ENCODE measurements around the gene PDZK1IP1.
"Not testable (repeated sequence)": the region's sequence is repeated elsewhere in the genome, so short reads cannot be mapped to it uniquely, and the experiment has no call there.

The PDZK1IP1 gene

DNA sequence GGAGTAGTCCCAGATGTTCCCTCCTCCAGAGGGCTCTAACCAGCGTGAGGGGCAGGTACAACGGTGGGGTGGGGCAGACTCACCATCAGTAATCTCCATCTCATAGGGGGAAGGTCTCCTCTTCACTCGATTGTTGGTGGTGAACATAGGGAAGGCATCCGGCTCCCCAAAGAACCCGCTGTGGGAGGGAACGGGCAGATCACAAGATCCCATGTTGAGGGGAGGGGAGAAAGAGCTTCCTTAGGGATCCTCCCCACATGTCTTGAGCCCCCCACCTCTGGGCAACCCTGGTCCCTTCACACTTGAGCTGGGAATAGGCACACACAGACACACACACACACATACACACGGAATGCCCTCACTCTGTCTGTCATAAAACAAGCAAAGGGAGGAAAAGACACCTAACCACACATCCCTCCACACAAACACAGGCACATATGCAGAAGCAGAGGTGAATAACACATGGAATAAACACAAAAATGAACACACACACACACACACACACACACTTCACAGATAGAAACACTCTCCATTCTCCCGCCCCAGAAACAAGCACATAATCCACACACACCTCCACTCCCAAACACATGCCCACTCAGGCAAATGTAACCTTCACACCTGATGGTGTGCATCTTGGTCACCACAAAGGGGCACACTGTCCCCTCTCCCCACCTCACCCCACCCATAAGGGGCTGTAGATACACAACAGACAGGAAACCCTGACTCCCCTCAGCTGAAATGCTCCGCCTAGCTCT, 34.3 kb upstream of the PDZK1IP1 start:
- DNase-seq (ENCODE audit: low read depth), result no peak

GRCh38 chr1:47223174-47223920, 33.5 kb upstream of the PDZK1IP1 start:
- no peak for DNase-seq (ENCODE audit: low read depth)

DNA sequence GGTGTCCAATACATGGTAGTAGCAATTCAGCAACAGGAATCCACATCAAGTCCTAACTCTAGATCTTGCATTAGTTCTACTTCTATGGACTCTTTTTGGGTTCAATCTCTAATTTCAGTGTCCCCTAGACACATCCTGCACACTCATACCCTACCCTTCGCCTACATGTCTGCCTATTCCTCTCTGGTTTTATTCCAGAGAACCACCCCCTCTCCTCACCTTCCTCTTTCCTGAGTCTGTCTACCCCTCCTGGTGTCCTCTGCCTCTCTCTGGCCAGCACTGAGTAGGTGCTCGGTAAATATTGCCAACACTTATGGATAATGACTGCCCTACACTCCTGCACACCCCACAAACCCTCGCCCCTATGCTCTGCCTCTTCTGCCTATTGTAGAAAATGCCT, 32.6 kb upstream of the PDZK1IP1 start:
- no peak for DNase-seq (ENCODE audit: low read depth)

DNA sequence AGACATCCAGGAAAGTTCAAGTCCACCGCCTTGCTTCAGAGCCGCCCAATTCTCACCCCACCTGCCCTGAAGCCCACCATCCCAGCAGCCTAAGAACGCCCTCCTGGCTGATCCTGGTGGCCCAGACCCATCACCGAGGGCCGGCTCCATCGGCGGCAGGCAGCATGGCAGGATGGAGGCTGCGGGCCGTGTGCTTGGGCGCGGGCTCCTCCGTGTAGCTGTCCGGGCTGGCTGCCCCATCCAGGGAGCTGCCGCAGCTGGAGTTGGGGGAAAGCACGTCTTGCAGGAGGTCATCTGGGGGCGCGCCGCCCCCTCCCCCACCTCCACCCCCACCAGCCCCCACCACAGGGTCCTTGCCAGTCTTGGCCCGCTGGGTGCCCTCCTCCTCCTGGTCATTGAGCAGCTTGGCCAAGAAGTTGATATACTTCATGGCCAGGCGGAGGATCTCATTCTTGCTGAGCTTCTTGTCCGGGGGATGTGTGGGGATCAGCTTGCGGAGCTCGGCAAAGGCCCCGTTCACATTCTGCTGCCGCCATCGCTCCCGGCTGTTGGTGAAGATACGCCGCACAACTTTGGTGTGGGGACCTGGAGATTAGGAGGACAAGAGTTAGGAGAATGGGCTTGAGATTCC, 29.9 kb upstream of the PDZK1IP1 start:
- DNase-seq (ENCODE audit: low read depth), result no peak

- no peak for DNase-seq (ENCODE audit: low read depth)
Measured at GRCh38 chr1:47219001-47219400, 29.2 kb upstream of the PDZK1IP1 start.

DNA sequence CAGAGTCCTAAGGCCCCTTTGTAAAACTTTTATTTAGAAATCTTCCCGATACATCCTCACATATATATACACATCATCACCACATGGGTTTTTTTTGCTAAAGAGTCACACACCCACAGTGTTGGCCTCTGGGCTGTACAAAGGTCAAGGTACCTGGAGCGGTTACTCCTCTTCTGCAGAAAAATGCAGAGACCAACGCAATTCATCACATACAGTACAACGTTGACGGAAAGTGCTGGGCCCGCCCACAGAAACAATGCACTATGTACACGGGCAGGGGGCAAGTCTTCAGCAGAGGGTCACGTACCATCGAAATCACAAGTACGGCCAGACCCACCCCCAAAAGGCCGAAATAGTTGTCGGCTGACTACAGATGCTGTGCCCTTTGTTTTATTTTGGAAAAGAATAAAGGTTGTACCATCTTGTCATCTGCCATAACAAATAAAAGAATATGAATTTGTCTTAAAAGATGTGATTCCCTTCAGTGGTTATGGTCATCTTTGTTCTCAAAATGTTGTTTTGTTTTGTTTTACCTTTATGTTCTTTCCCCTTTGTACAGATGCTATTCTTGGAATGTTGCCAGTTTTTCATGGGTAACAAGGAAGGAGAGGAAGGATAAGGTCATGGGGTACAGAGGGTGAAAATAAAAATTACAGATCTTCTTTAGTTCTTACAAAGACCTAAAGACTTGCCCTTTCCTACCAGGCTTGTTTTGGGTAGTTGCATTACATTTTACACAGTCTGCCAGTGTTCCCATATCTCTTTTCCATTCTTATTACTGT, 26.6 kb upstream of the PDZK1IP1 start:
- DNase-seq (ENCODE audit: low read depth), result no peak

GRCh38 chr1:47215713-47216112, 25.9 kb upstream of the PDZK1IP1 start:
- DNase-seq (ENCODE audit: low read depth), result no peak

GRCh38 chr1:47214549-47214948, 24.7 kb upstream of the PDZK1IP1 start:
- no peak for DNase-seq (ENCODE audit: low read depth)

DNA sequence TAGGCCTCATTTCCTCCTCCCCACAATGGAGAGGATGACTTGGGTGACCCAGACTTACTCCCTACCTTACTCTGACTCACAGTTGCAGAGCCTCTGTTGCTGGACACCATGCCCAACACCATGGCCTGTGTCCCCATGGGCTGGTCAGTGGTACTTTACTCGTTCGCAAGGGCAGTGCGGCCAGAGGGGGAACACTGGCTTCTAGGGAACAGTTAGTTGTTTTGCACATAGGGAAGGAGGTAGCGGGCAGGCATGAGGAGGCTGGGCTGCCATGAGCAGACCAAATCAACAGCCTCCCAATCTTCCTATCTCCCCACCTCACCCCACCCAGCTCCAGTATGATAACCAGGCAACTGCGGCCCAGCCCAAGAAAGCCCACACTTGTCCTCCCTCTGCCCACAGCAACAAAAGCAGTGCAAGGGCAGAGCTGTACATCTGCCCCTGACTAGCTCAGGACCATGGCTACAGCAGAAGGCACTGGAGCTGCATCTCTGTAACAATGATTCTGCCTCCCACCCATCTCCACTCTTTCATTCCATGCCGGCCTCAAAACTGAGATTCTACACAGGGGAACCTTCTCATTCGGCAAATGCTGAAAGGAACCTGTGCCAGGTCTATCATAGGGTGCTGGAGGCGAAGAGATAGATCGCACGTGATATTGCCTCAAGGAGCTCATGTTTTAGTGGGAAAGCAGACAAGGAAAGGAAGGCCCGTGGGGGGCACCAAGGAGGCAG, 23.6 kb upstream of the PDZK1IP1 start:
- no peak for DNase-seq (ENCODE audit: low read depth)

DNA sequence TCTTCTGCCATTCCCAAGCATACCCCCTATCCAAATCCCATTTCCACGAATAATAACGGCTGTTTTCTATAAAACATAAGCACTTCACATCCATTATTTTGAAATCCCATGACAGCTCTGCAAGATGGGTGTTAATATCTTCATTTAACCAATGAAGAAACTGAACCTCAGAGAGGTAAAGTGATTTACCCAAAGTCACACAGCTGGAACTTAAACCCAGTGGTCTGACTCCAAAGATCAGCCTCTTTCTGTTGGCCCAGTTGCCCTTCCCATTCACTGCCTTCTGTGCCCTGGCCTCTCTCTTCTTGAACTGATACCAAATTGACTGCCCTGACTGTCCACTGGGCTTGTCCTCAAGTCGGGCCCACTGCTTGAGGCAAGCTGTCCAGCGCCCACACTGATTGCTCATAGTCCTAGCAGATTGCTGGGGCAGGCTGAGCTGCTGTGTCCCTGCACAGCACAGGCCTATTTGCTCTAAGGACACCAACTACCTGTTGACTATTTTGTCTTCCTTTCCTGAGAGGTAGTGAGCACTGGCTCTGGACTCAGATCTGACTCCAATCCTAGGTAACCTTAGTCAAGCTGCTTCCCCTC, 22.9 kb upstream of the PDZK1IP1 start:
- no peak for DNase-seq (ENCODE audit: low read depth)

GRCh38 chr1:47211796-47212269, 22.0 kb upstream of the PDZK1IP1 start:
- no peak for DNase-seq (ENCODE audit: low read depth)

GRCh38 chr1:47210666-47211065, 20.8 kb upstream of the PDZK1IP1 start:
- DNase-seq (ENCODE audit: low read depth), result no peak

DNA sequence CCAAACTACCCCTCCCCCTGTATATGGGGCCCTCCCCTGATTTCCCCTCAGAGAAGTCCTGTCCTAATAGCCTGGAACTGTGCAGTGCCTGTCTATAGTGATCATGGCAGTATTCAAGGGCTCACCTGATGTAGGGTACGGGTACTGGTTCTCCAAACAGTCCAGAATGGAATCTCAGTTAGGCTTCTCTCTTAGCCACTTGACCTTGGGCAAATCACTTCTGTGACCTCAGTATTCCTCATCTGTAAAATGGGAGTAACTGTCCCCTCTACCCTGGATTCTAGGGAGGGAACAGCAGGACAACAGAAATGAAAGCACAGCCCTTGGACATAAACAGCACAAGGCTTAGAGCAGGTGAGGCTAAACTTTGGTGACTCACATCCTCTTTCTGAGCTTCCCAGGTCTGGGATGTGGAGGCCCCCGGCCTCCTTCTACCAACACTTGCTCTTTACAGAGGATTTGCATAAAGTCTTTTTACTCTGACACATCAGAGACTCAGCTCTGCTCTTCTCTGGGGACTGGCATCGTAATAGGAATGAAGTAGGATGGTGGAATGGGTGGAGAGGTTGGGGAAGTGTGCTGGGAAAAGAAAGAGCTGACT, 20.0 kb upstream of the PDZK1IP1 start:
- no peak for DNase-seq (ENCODE audit: low read depth)

GRCh38 chr1:47209091-47209490, 19.3 kb upstream of the PDZK1IP1 start:
- no peak for DNase-seq (ENCODE audit: low read depth)

GRCh38 chr1:47208374-47208850, 18.6 kb upstream of the PDZK1IP1 start:
- no peak for DNase-seq (ENCODE audit: low read depth)

DNA sequence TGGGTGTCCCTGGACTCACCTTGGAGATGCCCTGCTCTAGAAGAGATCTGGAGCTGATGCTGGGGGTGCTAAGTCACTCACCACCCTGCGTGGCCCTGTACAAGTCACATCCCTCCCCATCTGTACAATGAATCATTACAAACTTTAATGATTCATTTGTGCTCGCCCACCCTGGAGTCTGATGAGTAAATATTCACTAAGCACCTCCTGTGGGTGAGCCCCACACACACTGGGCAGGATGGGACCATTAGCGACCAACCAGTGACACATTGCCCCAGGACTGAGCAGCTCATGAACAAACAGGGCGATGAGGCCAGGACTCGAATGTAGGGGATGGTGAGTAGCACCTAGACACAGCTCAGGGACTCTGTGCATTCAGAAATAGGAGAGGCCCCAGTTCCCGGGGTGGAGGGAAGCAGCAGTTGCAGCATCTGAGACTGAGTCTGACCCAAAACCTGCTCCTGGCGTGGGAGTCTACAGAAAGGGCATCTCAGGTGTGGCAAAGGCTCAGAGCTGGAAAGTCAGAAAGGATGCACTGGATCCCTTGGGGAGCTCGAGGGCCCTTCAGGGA, 18.1 kb upstream of the PDZK1IP1 start:
- DNase-seq (ENCODE audit: low read depth), result no peak

- DNase-seq (ENCODE audit: low read depth), result no peak
Measured at GRCh38 chr1:47205918-47206317, 16.1 kb upstream of the PDZK1IP1 start.

DNA sequence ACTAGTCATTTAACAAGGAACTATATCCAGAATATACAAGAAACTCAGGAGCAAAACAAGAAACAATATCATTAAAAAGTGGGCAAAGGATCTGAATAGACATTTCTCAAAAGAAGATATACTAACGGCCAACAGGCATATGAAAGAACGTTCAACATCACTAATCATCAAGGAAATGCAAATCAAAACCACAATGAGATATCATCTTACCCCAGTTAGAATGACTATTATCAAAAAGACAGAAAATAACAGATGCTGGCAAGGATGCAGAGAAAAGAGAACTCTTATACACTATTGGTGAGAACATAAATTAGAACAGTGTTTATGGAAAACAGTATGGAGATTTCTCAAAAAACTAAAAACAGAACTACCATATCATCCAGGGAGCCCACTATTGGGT, 13.7 kb upstream of the PDZK1IP1 start:
- DNase-seq (ENCODE audit: low read depth), result not testable (repeated sequence)

DNA sequence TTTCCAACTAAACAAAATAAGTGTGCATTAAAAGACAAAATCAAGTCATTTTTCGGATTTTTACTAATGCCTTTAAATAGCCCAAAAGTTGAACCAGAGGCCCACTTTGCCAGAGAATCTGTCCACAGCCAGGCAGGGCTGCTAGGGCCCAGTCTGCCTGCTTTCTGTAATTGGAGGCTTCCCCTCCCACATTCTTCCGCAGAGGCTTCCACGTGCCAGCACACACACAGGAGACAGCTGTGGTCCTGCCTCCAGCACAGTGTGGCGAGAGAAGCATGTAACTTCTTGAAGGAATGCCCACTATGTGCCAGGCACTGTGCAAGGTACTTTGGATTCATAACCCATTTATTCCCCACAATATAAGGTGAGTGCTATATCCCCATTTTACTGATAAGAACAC, 11.3 kb upstream of the PDZK1IP1 start:
- no peak for DNase-seq (ENCODE audit: low read depth)

DNA sequence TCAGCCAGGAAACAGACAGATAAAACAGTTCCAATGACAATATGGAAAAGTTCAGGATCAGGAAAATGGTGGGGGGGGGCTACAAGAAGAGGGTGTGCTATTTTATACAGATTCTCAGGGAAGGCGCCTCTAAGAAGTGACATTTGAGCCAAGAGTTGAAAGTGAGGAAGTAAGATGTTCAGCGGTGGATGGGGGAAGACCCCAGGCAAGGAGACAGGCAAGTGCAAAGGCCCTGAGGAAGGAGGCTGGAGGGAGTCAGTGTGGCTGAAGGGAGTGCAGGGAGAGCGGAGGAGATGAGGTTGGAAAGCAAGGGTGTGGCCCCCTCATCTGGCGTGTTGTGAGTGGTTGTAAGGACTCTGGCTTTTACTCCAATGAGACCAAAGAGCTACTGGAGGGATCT, 8.4 kb upstream of the PDZK1IP1 start:
- DNase-seq (ENCODE audit: low read depth), result no peak
